ENCODE measurements around the gene EPM2AIP1. TPM values are rescaled to one million over a fixed set of nuclear protein-coding genes. Genes with fewer than 3 reads are reported as not detected.

Gene EPM2AIP1
- total RNA-seq, 1 donor from 2014 or later, result 18.4 TPM

- no peaks in the 10 kb centered on the region for H3K27me3 ChIP-seq (ENCODE audit: low read depth)
- no peak overlapping the region for H3K27ac ChIP-seq
- no peak for ATAC-seq
- H3K9me3 ChIP-seq, result no peaks in the 10 kb centered on the region
- no peaks in the 10 kb centered on the region for H3K4me1 ChIP-seq
- peaks cover 95% of the 10 kb centered on the region for H3K36me3 ChIP-seq
- no peak for DNase-seq
- no peak overlapping the region for H3K4me3 ChIP-seq
- intact Hi-C loops (cut with DNase I), result loop anchor here (10.0 kb wide), 1 partner anchor 207 kb away; no protein-coding TSS in a partner anchor
- no peak for TF ChIP-seq CTCF (IDR thresholded peaks at IDR 0.05)
Measured at GRCh38 chr3:37017683-37018082, 24.8 kb upstream of the EPM2AIP1 start.

- Histone ChIP-seq H3K9me3 (no peaks in the 10 kb centered on the region), H3K27ac (no peak overlapping the region), H3K36me3 (peaks cover 95% of the 10 kb centered on the region), H3K27me3 (ENCODE audit: low read depth) (no peaks in the 10 kb centered on the region), H3K4me3 (no peak overlapping the region), H3K4me1 (no peaks in the 10 kb centered on the region)
- no peak for TF ChIP-seq CTCF (IDR thresholded peaks at IDR 0.05)
- DNase-seq, result no peak
- intact Hi-C loops (cut with DNase I), result loop anchor here (10.0 kb wide), 1 partner anchor 208 kb away; no protein-coding TSS in a partner anchor
- ATAC-seq, result no peak
Measured at GRCh38 chr3:37016903-37017302, 24.0 kb upstream of the EPM2AIP1 start.

- no peak for TF ChIP-seq CTCF (IDR thresholded peaks at IDR 0.05)
- Histone ChIP-seq H3K36me3 (peaks cover 95% of the 10 kb centered on the region), H3K4me1 (no peaks in the 10 kb centered on the region), H3K27ac (no peak overlapping the region), H3K4me3 (no peak overlapping the region), H3K27me3 (ENCODE audit: low read depth) (no peaks in the 10 kb centered on the region), H3K9me3 (no peaks in the 10 kb centered on the region)
- ATAC-seq (no peak), DNase-seq (no peak)
- intact Hi-C loops (cut with DNase I), result loop anchor here (10.0 kb wide), 1 partner anchor 209 kb away; no protein-coding TSS in a partner anchor
Measured at GRCh38 chr3:37015642-37016041, 22.7 kb upstream of the EPM2AIP1 start.

GRCh38 chr3:37014620-37015019 is 21.7 kb upstream of the EPM2AIP1 start:
- no peak overlapping the region for H3K27ac ChIP-seq
- H3K4me1 ChIP-seq, result no peaks in the 10 kb centered on the region
- H3K4me3 ChIP-seq, result no peak overlapping the region
- no peaks in the 10 kb centered on the region for H3K9me3 ChIP-seq
- no peaks in the 10 kb centered on the region for H3K27me3 ChIP-seq (ENCODE audit: low read depth)
- no peak for TF ChIP-seq CTCF (IDR thresholded peaks at IDR 0.05)
- no peak for DNase-seq
- intact Hi-C loops (cut with DNase I), result loop anchor here (10.0 kb wide), 1 partner anchor 210 kb away; no protein-coding TSS in a partner anchor
- no peak for ATAC-seq
- H3K36me3 ChIP-seq, result peaks cover 95% of the 10 kb centered on the region

DNA sequence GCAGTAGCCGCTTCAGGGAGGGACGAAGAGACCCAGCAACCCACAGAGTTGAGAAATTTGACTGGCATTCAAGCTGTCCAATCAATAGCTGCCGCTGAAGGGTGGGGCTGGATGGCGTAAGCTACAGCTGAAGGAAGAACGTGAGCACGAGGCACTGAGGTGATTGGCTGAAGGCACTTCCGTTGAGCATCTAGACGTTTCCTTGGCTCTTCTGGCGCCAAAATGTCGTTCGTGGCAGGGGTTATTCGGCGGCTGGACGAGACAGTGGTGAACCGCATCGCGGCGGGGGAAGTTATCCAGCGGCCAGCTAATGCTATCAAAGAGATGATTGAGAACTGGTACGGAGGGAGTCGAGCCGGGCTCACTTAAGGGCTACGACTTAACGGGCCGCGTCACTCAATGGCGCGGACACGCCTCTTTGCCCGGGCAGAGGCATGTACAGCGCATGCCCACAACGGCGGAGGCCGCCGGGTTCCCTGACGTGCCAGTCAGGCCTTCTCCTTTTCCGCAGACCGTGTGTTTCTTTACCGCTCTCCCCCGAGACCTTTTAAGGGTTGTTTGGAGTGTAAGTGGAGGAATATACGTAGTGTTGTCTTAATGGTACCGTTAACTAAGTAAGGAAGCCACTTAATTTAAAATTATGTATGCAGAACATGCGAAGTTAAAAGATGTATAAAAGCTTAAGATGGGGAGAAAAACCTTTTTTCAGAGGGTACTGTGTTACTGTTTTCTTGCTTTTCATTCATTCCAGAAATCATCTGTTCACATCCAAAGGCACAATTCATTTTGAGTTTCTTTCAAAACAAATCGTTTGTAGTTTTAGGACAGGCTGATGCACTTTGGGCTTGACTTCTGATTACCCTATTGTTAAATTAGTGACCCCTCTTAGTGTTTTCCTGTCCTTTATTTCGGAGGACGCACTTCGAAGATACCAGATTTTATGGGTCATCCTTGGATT is 674 bp upstream of the EPM2AIP1 start, which contains the start of gene MLH1:
TSS of gene MLH1 (plus strand) at position 193 of the 958 bp plus-strand sequence. CDS start at position 223, 30 bp downstream.
- peak within 1 kb of the TSS; percentile 81 for H3K4me3 ChIP-seq
- ATAC-seq (peak; percentile 96 to 97), DNase-seq (peak; percentile 98)
- H3K9me3 ChIP-seq, result no peaks in the 10 kb centered on the region
- peaks cover 45% of the 10 kb centered on the region for H3K4me1 ChIP-seq
- intact Hi-C loops (cut with DNase I), result no loop called here
- peaks cover 46% of the 10 kb centered on the region for H3K36me3 ChIP-seq
- H3K27ac ChIP-seq, result peak within 1 kb of the TSS; percentile 99
- TF ChIP-seq CTCF (IDR thresholded peaks at IDR 0.05), result no peak
- H3K27me3 ChIP-seq (ENCODE audit: low read depth), result no peaks in the 10 kb centered on the region

Data from lower lobe of right lung (tissue), 2 donors.